ENCODE results near the gene BMX.
A peak's percentile ranks its signal among the peaks of the same experiment; 100 is the strongest.

The BMX gene

DNA sequence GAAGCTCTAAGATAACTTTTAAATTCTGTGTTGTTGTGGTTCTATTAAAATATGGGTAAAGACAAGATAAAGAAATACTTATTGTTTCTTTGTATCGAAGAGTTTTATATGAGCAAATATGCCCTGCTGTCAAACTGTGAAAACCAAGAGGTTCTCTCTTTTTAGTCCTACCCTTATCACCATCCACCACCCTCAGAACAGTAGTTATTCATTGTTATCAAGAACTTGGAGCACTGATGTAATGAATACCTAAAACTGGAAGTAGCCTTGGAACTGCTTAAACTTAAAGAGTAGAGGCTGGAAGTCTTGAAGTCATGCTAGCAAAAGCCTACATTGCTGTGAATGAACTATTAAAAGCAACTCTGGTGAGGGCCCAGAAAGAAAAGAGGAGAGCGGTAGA, 16.7 kb upstream of the BMX start:
- TF ChIP-seq CTCF (conservative IDR thresholded peaks at IDR 0.05; ENCODE audit: low read depth), result no peak
- ChIA-PET POLR2A (ENCODE audit: low non-redundant PET) (no interaction called here), CTCF (interaction anchor here (0.6 kb wide), 1 partner anchor 283 kb away, joined by 3 read pairs; no protein-coding TSS in a partner anchor)
- no peak for DNase-seq (ENCODE audit: low spot score)
- no peak overlapping the region for H3K27ac ChIP-seq

GRCh38 chrX:15492469-15492868, 8.1 kb upstream of the BMX start:
- CTCF ChIA-PET, result interaction anchor here (0.6 to 0.8 kb wide), 3 partner anchors 10 to 1454 kb away, joined by 3 read pairs; no protein-coding TSS in a partner anchor
- no peak overlapping the region for H3K27ac ChIP-seq
- POLR2A ChIA-PET (ENCODE audit: low non-redundant PET), result no interaction called here
- TF ChIP-seq CTCF (conservative IDR thresholded peaks at IDR 0.05; ENCODE audit: low read depth), result no peak
- DNase-seq (ENCODE audit: low spot score), result no peak

- ChIA-PET CTCF (interaction anchor here (0.6 to 0.8 kb wide), 4 partner anchors 11 to 1455 kb away, joined by 3 to 4 read pairs (median 3); no protein-coding TSS in a partner anchor), POLR2A (ENCODE audit: low non-redundant PET) (no interaction called here)
- peak within 1 kb of the TSS; percentile 68 for H3K27ac ChIP-seq
- TF ChIP-seq CTCF (conservative IDR thresholded peaks at IDR 0.05; ENCODE audit: low read depth), result peak; percentile 33
- peak; percentile 82 for DNase-seq (ENCODE audit: low spot score)
These were observed 7.3 kb upstream of the BMX start, which contains the start of gene PIR for GRCh38 chrX:15493118-15493962. Gene PIR, minus strand, starts transcription at chrX:15493333. Its CDS starts 2,076 bp downstream, at chrX:15491257.

GRCh38 chrX:15495801-15496200, 4.8 kb upstream of the BMX start:
- DNase-seq (ENCODE audit: low spot score), result no peak
- TF ChIP-seq CTCF (conservative IDR thresholded peaks at IDR 0.05; ENCODE audit: low read depth), result no peak
- H3K27ac ChIP-seq, result no peak overlapping the region
- POLR2A ChIA-PET (ENCODE audit: low non-redundant PET), result interaction anchor here (0.7 kb wide), 1 partner anchor 110 kb away, joined by 3 read pairs; no protein-coding TSS in a partner anchor
- CTCF ChIA-PET, result no interaction called here

GRCh38 chrX:15496824-15497223, 3.8 kb upstream of the BMX start:
- no peak overlapping the region for H3K27ac ChIP-seq
- no peak for TF ChIP-seq CTCF (conservative IDR thresholded peaks at IDR 0.05; ENCODE audit: low read depth)
- ChIA-PET POLR2A (ENCODE audit: low non-redundant PET) (no interaction called here), CTCF (no interaction called here)
- no peak for DNase-seq (ENCODE audit: low spot score)

- H3K27ac ChIP-seq, result no peak overlapping the region
- POLR2A ChIA-PET (ENCODE audit: low non-redundant PET), result no interaction called here
- TF ChIP-seq CTCF (conservative IDR thresholded peaks at IDR 0.05; ENCODE audit: low read depth), result peak; percentile 30
- CTCF ChIA-PET, result interaction anchor here (0.6 to 0.7 kb wide), 2 partner anchors 261 to 1382 kb away, joined by 3 read pairs; no protein-coding TSS in a partner anchor
- peak; percentile 52 for DNase-seq (ENCODE audit: low spot score)
These were observed 2.7 kb upstream of the BMX start for GRCh38 chrX:15497865-15498264.
